ENCODE results near the gene SLC12A2. TPM values are rescaled to one million over a fixed set of nuclear protein-coding genes. Genes with fewer than 3 reads are reported as not detected.

Gene SLC12A2
- total RNA-seq, 2 donors from 2014 or later, result 51.3 to 195 TPM

DNA sequence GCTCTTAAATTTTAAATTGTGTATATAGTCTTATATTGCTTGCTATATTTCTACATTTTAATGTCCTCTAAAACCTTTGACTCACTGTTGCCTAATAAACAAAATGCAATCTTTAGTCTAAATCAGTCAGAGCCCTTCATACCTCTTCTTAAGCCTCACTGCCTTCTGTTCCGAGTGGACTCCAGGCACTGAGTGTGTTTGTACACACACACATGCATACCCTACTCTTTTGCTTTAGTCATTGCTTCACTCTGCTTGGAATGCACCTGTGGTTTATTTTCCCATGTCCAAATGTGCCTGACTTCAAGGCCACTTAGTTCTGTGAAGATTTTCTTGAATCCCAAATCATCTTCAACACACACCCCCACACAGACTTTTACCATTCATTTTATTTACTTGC lies 60.9 kb downstream of the SLC12A2 start:
- 93% methylated on average over 1 of the region's 1 CpG for WGBS
- no peaks in the 10 kb centered on the region for H3K36me3 ChIP-seq
- DNase-seq (ENCODE audit: low spot score), result no peak

DNA sequence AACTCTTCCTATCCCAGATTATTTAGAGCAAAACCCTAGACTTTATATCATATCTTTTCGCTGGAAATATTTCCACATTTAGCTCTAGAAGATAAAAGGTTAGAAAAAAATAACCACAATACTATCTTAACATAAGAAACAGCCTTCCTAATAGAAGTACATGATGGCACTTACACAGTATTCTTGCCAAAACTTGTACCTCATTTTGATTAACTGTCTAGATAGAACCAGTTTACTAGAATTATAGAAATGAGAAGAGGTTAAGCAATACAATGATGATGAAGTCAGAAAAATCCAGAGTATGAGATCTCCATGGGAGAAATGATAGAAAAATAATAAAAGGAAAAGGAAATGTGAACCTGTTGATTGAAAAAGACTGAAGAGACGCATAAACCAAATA lies 63.1 kb downstream of the SLC12A2 start:
- Histone ChIP-seq H3K4me1 (replicated peaks) (no peaks in the 10 kb centered on the region), H3K27ac (no peak overlapping the region), H3K4me3 (no peak overlapping the region), H3K9me3 (no peaks in the 10 kb centered on the region), H3K36me3 (no peaks in the 10 kb centered on the region), H3K27me3 (replicated peaks; ENCODE audit: insufficient read depth) (no peaks in the 10 kb centered on the region)
- no peak for TF ChIP-seq POLR2A (IDR thresholded peaks at IDR 0.05)
- no peak for TF ChIP-seq POLR2AphosphoS5 (IDR thresholded peaks at IDR 0.05)
- TF ChIP-seq, protein P1, sequence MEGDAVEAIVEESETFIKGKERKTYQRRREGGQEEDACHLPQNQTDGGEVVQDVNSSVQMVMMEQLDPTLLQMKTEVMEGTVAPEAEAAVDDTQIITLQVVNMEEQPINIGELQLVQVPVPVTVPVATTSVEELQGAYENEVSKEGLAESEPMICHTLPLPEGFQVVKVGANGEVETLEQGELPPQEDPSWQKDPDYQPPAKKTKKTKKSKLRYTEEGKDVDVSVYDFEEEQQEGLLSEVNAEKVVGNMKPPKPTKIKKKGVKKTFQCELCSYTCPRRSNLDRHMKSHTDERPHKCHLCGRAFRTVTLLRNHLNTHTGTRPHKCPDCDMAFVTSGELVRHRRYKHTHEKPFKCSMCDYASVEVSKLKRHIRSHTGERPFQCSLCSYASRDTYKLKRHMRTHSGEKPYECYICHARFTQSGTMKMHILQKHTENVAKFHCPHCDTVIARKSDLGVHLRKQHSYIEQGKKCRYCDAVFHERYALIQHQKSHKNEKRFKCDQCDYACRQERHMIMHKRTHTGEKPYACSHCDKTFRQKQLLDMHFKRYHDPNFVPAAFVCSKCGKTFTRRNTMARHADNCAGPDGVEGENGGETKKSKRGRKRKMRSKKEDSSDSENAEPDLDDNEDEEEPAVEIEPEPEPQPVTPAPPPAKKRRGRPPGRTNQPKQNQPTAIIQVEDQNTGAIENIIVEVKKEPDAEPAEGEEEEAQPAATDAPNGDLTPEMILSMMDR (IDR thresholded peaks at IDR 0.05), result no peak
- intact Hi-C loops (cut with DNase I), result no loop called here
- WGBS, result 84% methylated on average over 2 of the region's 2 CpGs
- DNase-seq (ENCODE audit: low spot score), result no peak

More for the DNA sequence above, 60.9 kb downstream of the SLC12A2 start:
- Histone ChIP-seq H3K4me3 (no peak overlapping the region), H3K27me3 (replicated peaks; ENCODE audit: insufficient read depth) (no peaks in the 10 kb centered on the region), H3K4me1 (replicated peaks) (no peaks in the 10 kb centered on the region), H3K27ac (no peak overlapping the region), H3K9me3 (no peaks in the 10 kb centered on the region)
- TF ChIP-seq, protein P1 (IDR thresholded peaks at IDR 0.05), result no peak
- intact Hi-C loops (cut with DNase I), result no loop called here

DNA sequence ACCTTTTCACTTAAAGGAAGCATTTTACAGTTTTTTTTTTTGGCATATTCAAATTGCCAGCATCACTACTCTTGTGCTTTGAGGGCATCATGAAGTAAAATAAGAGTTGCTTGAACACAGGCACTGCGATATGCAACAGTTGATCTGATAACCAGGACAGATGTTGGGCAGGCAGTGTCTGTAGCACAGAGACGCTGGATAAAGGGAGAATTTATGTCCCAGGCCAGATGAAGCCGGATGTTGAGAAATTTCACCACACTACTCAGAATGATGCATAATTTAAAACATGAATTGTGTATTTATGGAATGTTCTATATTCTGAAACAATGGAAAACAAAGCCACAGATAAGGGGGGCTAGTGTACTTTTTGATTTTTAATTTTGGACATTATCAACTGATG lies 71.4 kb downstream of the SLC12A2 start:
- DNase-seq (ENCODE audit: low spot score), result no peak
- no peak overlapping the region for H3K4me3 ChIP-seq
- TF ChIP-seq, protein P1 (IDR thresholded peaks at IDR 0.05), result no peak
- TF ChIP-seq POLR2A (IDR thresholded peaks at IDR 0.05) (no peak), POLR2AphosphoS5 (IDR thresholded peaks at IDR 0.05) (no peak)
- no peaks in the 10 kb centered on the region for H3K4me1 ChIP-seq (replicated peaks)
- 74% methylated on average over 3 of the region's 3 CpGs for WGBS
- H3K27me3 ChIP-seq (replicated peaks; ENCODE audit: insufficient read depth), result no peaks in the 10 kb centered on the region
- no peaks in the 10 kb centered on the region for H3K36me3 ChIP-seq
- H3K27ac ChIP-seq, result no peak overlapping the region
- no peaks in the 10 kb centered on the region for H3K9me3 ChIP-seq
- intact Hi-C loops (cut with DNase I), result no loop called here

DNA sequence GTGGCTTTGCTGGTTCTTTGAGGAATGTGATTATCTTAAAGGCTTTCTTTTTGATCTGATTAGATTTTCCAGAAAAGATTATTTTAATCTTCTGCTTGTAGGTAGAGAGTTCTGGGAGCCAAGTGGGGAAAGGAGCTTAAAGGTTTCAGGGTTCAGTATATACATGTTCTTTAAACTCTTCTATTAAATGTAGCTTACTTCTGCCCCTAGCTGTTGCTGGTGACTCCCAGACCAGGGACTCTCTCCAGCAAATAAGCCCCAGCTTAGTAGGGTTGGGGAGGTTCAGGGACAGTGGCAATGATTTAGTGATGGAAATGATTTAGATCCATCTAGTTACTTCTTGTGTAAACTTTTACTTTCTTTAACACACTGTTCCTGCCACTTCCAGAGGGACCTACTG lies 72.2 kb downstream of the SLC12A2 start:
- Histone ChIP-seq H3K27me3 (replicated peaks; ENCODE audit: insufficient read depth) (no peaks in the 10 kb centered on the region), H3K36me3 (no peaks in the 10 kb centered on the region), H3K4me1 (replicated peaks) (no peaks in the 10 kb centered on the region), H3K4me3 (no peak overlapping the region), H3K9me3 (no peaks in the 10 kb centered on the region), H3K27ac (no peak overlapping the region)
- TF ChIP-seq, protein P1 (IDR thresholded peaks at IDR 0.05), result no peak
- TF ChIP-seq POLR2A (IDR thresholded peaks at IDR 0.05), result no peak
- no peak for TF ChIP-seq POLR2AphosphoS5 (IDR thresholded peaks at IDR 0.05)
- intact Hi-C loops (cut with DNase I), result no loop called here
- no peak for DNase-seq (ENCODE audit: low spot score)

DNA sequence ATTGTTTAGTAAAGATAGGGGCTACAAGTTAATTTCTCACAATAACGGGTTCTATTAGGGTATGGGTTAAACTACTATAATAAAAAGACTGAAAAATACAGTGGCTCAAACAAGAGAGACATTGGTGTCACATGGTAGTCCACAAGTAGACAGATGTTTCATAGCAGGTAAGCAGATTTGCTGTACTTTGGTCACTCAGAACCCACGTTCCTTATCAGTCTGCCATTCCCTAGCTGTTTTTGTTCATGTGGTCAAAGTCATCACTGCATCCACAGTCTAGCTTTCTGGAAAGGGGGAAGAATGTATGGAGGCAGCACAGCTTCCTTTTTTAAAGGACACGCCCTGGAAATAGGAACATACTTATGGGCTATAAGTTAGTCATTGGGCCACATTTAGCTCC lies 73.0 kb downstream of the SLC12A2 start:
- intact Hi-C loops (cut with DNase I), result no loop called here
- Histone ChIP-seq H3K27ac (no peak overlapping the region), H3K27me3 (replicated peaks; ENCODE audit: insufficient read depth) (no peaks in the 10 kb centered on the region), H3K4me1 (replicated peaks) (no peaks in the 10 kb centered on the region), H3K9me3 (no peaks in the 10 kb centered on the region), H3K36me3 (no peaks in the 10 kb centered on the region), H3K4me3 (no peak overlapping the region)
- no peak for DNase-seq (ENCODE audit: low spot score)
- WGBS, result 69% methylated on average over 3 of the region's 3 CpGs
- no peak for TF ChIP-seq POLR2AphosphoS5 (IDR thresholded peaks at IDR 0.05)

Measured in prostate gland (tissue), 2 donors.